ENCODE results near the gene ETFA. TPM values are rescaled to one million over a fixed set of nuclear protein-coding genes. Genes with fewer than 3 reads are reported as not detected.

Gene ETFA
- total RNA-seq, 1 experiment from 2014 or later = 139 TPM

- Histone ChIP-seq H3K27me3 (no peaks in the 10 kb centered on the region), H3K4me1 (peaks cover 15% of the 10 kb centered on the region), H3K36me3 (peaks cover 9% of the 10 kb centered on the region), H3K9me3 (replicated peaks) (no peaks in the 10 kb centered on the region), H3K27ac (no peak overlapping the region), H3K4me3 (no peak overlapping the region)
- DNase-seq = peak in 1 of 2 experiments; percentile 28
Observed at GRCh38 chr15:76208786-76209424, 102.4 kb downstream of the ETFA start.

GRCh38 chr15:76208084-76208785, 103.0 kb downstream of the ETFA start:
- Histone ChIP-seq H3K9me3 (replicated peaks) (no peaks in the 10 kb centered on the region), H3K4me1 (peaks cover 15% of the 10 kb centered on the region), H3K27me3 (no peaks in the 10 kb centered on the region), H3K4me3 (no peak overlapping the region), H3K36me3 (peaks cover 9% of the 10 kb centered on the region), H3K27ac (no peak overlapping the region)
- no peak for DNase-seq

GRCh38 chr15:76206325-76206976, 104.8 kb downstream of the ETFA start:
- Histone ChIP-seq H3K4me1 (peaks cover 15% of the 10 kb centered on the region), H3K4me3 (no peak overlapping the region), H3K9me3 (replicated peaks) (no peaks in the 10 kb centered on the region), H3K27me3 (no peaks in the 10 kb centered on the region), H3K36me3 (peaks cover 6% of the 10 kb centered on the region), H3K27ac (no peak overlapping the region)
- DNase-seq = peak; percentile 93 to 96

- H3K4me1 ChIP-seq = peaks cover 15% of the 10 kb centered on the region
- H3K27ac ChIP-seq = no peak overlapping the region
- DNase-seq = no peak
- no peak overlapping the region for H3K4me3 ChIP-seq
- H3K27me3 ChIP-seq = no peaks in the 10 kb centered on the region
- no peaks in the 10 kb centered on the region for H3K9me3 ChIP-seq (replicated peaks)
- H3K36me3 ChIP-seq = peaks cover 3% of the 10 kb centered on the region; the same call in 1 of the 2 replicates
Observed at GRCh38 chr15:76204916-76205460, 106.3 kb downstream of the ETFA start.

GRCh38 chr15:76204109-76204845, 107.0 kb downstream of the ETFA start:
- no peak overlapping the region for H3K27ac ChIP-seq
- no peaks in the 10 kb centered on the region; the same call in 1 of the 2 replicates for H3K36me3 ChIP-seq
- no peak for DNase-seq
- H3K4me1 ChIP-seq = peaks cover 15% of the 10 kb centered on the region
- no peaks in the 10 kb centered on the region for H3K27me3 ChIP-seq
- no peaks in the 10 kb centered on the region for H3K9me3 ChIP-seq (replicated peaks)
- no peak overlapping the region for H3K4me3 ChIP-seq

- no peak for DNase-seq
- Histone ChIP-seq H3K4me1 (peaks cover 11% of the 10 kb centered on the region), H3K27ac (no peak overlapping the region), H3K9me3 (replicated peaks) (no peaks in the 10 kb centered on the region), H3K27me3 (no peaks in the 10 kb centered on the region), H3K36me3 (no peaks in the 10 kb centered on the region), H3K4me3 (no peak overlapping the region)
Observed at GRCh38 chr15:76203346-76204108, 107.7 kb downstream of the ETFA start.

- no peaks in the 10 kb centered on the region for H3K27me3 ChIP-seq
- no peak overlapping the region for H3K27ac ChIP-seq
- no peaks in the 10 kb centered on the region for H3K9me3 ChIP-seq (replicated peaks)
- H3K36me3 ChIP-seq = no peaks in the 10 kb centered on the region
- H3K4me1 ChIP-seq = peaks cover 18% of the 10 kb centered on the region
- no peak for DNase-seq
- no peak overlapping the region for H3K4me3 ChIP-seq
Observed at GRCh38 chr15:76201536-76202255, 109.6 kb downstream of the ETFA start.

- no peaks in the 10 kb centered on the region for H3K9me3 ChIP-seq (replicated peaks)
- no peaks in the 10 kb centered on the region for H3K36me3 ChIP-seq
- H3K27ac ChIP-seq = no peak overlapping the region
- H3K4me1 ChIP-seq = peaks cover 20% of the 10 kb centered on the region
- H3K27me3 ChIP-seq = no peaks in the 10 kb centered on the region
- H3K4me3 ChIP-seq = no peak overlapping the region
- no peak for DNase-seq
Observed at GRCh38 chr15:76200641-76201105, 110.6 kb downstream of the ETFA start.

- H3K9me3 ChIP-seq (replicated peaks) = no peaks in the 10 kb centered on the region
- DNase-seq = no peak
- no peak overlapping the region for H3K4me3 ChIP-seq
- no peak overlapping the region for H3K27ac ChIP-seq
- peaks cover 20% of the 10 kb centered on the region for H3K4me1 ChIP-seq
- H3K36me3 ChIP-seq = no peaks in the 10 kb centered on the region
- H3K27me3 ChIP-seq = no peaks in the 10 kb centered on the region
Observed at GRCh38 chr15:76200083-76200465, 111.2 kb downstream of the ETFA start.

- no peak overlapping the region for H3K4me3 ChIP-seq
- no peak for DNase-seq
Observed at GRCh38 chr15:76199106-76200082, 111.9 kb downstream of the ETFA start.

GRCh38 chr15:76198456-76199105, 112.7 kb downstream of the ETFA start:
- no peak for DNase-seq
- Histone ChIP-seq H3K4me3 (no peak overlapping the region), H3K27ac (no peak overlapping the region), H3K9me3 (replicated peaks) (no peaks in the 10 kb centered on the region), H3K4me1 (peaks cover 20% of the 10 kb centered on the region), H3K27me3 (no peaks in the 10 kb centered on the region), H3K36me3 (no peaks in the 10 kb centered on the region)

More at GRCh38 chr15:76199106-76200082, 111.9 kb downstream of the ETFA start:
- H3K27me3 ChIP-seq = no peaks in the 10 kb centered on the region
- H3K27ac ChIP-seq = no peak overlapping the region
- no peaks in the 10 kb centered on the region for H3K9me3 ChIP-seq (replicated peaks)
- H3K36me3 ChIP-seq = no peaks in the 10 kb centered on the region
- peaks cover 20% of the 10 kb centered on the region for H3K4me1 ChIP-seq
